Peyer's patch (tissue), 4 donors: ENCODE measurements around the gene PGBD1.

Experiments used
- POLR2A ChIP-seq, 2 donors: fragments of 450-650 bp; IDR thresholded peaks; one replicate each; pipeline ENCODE4 v1.5.1; 2017; ENCODE audit warnings: antibody characterized with exemption in 2 of 2, mild to moderate bottlenecking in 2 of 2, moderate library complexity in 2 of 2
- TF ChIP-seq, protein P1 (sequence below), 6 experiments: fragments of 450-650 bp in 4 of 6; fragments of 200-600 bp in 2 of 6; sonication (generic) in 1 of 6; IDR thresholded peaks; one replicate each; pipeline ENCODE4 v1.5.1; 2017 to 2019; ENCODE audit warnings: antibody characterized with exemption in 6 of 6, mild to moderate bottlenecking in 3 of 6, moderate library complexity in 1 of 6

DNA sequence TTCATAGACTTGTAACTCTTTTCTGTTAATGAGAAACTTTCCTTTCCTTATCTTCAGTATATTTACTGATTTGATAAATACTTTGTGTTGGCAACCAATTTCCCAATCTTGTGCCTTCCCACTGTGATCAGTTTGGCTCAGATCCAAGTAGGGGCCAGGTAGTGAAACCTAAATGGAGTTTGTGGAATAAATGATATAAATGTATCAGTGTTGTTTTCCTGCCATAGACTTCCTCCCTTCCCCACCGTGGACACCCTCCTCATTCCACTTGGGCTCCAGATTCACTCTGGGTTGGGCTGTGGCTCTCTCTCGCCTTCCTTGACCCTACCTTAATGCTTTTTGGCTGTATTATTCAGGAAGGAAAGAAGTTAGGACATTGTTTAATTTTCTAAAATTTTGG lies 69.7 kb downstream of the PGBD1 start:
- TF ChIP-seq POLR2A (IDR thresholded peaks at IDR 0.05): no peak
- TF ChIP-seq, protein P1, sequence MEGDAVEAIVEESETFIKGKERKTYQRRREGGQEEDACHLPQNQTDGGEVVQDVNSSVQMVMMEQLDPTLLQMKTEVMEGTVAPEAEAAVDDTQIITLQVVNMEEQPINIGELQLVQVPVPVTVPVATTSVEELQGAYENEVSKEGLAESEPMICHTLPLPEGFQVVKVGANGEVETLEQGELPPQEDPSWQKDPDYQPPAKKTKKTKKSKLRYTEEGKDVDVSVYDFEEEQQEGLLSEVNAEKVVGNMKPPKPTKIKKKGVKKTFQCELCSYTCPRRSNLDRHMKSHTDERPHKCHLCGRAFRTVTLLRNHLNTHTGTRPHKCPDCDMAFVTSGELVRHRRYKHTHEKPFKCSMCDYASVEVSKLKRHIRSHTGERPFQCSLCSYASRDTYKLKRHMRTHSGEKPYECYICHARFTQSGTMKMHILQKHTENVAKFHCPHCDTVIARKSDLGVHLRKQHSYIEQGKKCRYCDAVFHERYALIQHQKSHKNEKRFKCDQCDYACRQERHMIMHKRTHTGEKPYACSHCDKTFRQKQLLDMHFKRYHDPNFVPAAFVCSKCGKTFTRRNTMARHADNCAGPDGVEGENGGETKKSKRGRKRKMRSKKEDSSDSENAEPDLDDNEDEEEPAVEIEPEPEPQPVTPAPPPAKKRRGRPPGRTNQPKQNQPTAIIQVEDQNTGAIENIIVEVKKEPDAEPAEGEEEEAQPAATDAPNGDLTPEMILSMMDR (IDR thresholded peaks at IDR 0.05): no peak
